Panc1 (cell line): ENCODE data around the gene CDK4. TPM values are rescaled to one million over a fixed set of nuclear protein-coding genes. Genes with fewer than 3 reads are reported as not detected.

Experiments used
- ATAC-seq: fragments of 200-7000 bp; cut with Tn5 transposase; 2 replicates; pipeline ENCODE4 v1.9.1; 2020; ENCODE audit warnings: mild to moderate bottlenecking, moderate library complexity
- BruUV-seq: library from RNA; stranded (reverse); fragments of 400-500 nt; replicated peaks from 2 replicates; lab custom pipeline; 2021; lab: Mats Ljungman, UMichigan
- CTCF ChIA-PET: fragments of 300-600 bp; sonication (Branson Sonifier 250); formaldehyde crosslinking; loops from one replicate; lab custom pipeline; 2022; ENCODE audit warnings: antibody characterized with exemption; lab: Charles Lee
- POLR2A ChIA-PET: fragments of 300-600 bp; sonication (Branson Sonifier 250); formaldehyde crosslinking; loops from one replicate; lab custom pipeline; 2022; ENCODE audit warnings: antibody characterized with exemption; lab: Charles Lee
- DNase-seq: peaks from one replicate; pipeline ENCODE4 v3.0.0-alpha.2; 2010; ENCODE audit warnings: low read depth, low spot score
- H3K27ac ChIP-seq: 2 replicates; pipeline ENCODE4 v1.5.1; 2011; ENCODE audit warnings: mild to moderate bottlenecking, low read length, inconsistent platforms
- H3K27me3 ChIP-seq: fragments of 200-500 bp; sonication (Bioruptor generic); 2 replicates; pipeline ENCODE4 v1.6.0; 2014; ENCODE audit warnings: low read length, inconsistent platforms; ENCODE audit not compliant: control insufficient read depth, insufficient read depth
- H3K36me3 ChIP-seq: fragments of 200-500 bp; sonication (Bioruptor generic); 2 replicates; pipeline ENCODE4 v1.5.1; 2014; ENCODE audit warnings: inconsistent platforms, mild to moderate bottlenecking, low read length, moderate library complexity; ENCODE audit not compliant: control insufficient read depth, insufficient read depth
- H3K4me1 ChIP-seq: 2 replicates; pipeline ENCODE4 v1.5.1; 2011; ENCODE audit warnings: inconsistent platforms, mild to moderate bottlenecking, low read length, moderate library complexity; ENCODE audit not compliant: control insufficient read depth, insufficient read depth
- H3K4me3 ChIP-seq, 2 experiments: 2 replicates each; pipeline ENCODE4 v1.5.1; 2011 to 2012; ENCODE audit warnings: low read depth in 2 of 2, low read length in 2 of 2, mild to moderate bottlenecking in 2 of 2, inconsistent platforms in 1 of 2, moderate library complexity in 1 of 2
- H3K9me3 ChIP-seq: fragments of 200-500 bp; sonication (Bioruptor generic); 2 replicates; pipeline ENCODE4 v1.5.1; 2014; ENCODE audit warnings: low read depth, mild to moderate bottlenecking, inconsistent platforms, low read length, moderate library complexity; ENCODE audit not compliant: control insufficient read depth, insufficient read depth
- CTCF ChIP-seq: fragments of 450-650 bp; IDR thresholded peaks from 2 replicates; pipeline ENCODE4 v1.5.1; 2017; ENCODE audit warnings: mild to moderate bottlenecking
- POLR2AphosphoS5 ChIP-seq: IDR thresholded peaks from 2 replicates; pipeline ENCODE4 v1.6.1; 2012; ENCODE audit warnings: mild to moderate bottlenecking, low read depth, low read length, moderate library complexity
- REST ChIP-seq, 2 experiments: IDR thresholded peaks; 2 replicates each; pipeline ENCODE4 v1.6.1; 2011 to 2012; ENCODE audit warnings: low read depth in 2 of 2, control low read depth in 1 of 2, low read length in 1 of 2, mild to moderate bottlenecking in 1 of 2, moderate library complexity in 1 of 2; ENCODE audit not compliant: insufficient read depth in 1 of 2
- SIN3A ChIP-seq: IDR thresholded peaks from 2 replicates; pipeline ENCODE4 v1.6.1; 2012; ENCODE audit warnings: low read depth, mild to moderate bottlenecking, low read length, moderate library complexity, borderline replicate concordance; ENCODE audit not compliant: insufficient read depth
- TCF7L2 ChIP-seq: IDR thresholded peaks from 2 replicates; pipeline ENCODE4 v1.6.1; 2011; ENCODE audit warnings: mild to moderate bottlenecking, low read depth, low read length, inconsistent platforms
- in situ Hi-C: cut with HindIII; loops from 2 replicates; pipeline ENCODE4 v1.10.0; 2016; ENCODE audit warnings: low sequenced_read_pairs, low pct_unique_long_range_greater_than_20kb
- intact Hi-C: fragments of 100-400 bp; cut with micrococcal nuclease; formaldehyde crosslinking; loops from one replicate; pipeline ENCODE4 v1.10.0; 2022; ENCODE audit not compliant: unreplicated experiment
- total RNA-seq: library from RNA; stranded (reverse); gene quantifications from one replicate; pipeline ENCODE4 v1.2.1, GENCODE V29; 2021; ENCODE audit not compliant: unreplicated experiment

Gene CDK4
- total RNA-seq, 1 experiment from 2014 or later = 201 TPM

- intact Hi-C loops (no loop called here), in situ Hi-C loops (no loop called here)
- Histone ChIP-seq H3K4me1 (peaks cover 4% of the 10 kb centered on the region; the same call in 1 of the 2 replicates), H3K27ac (no peak overlapping the region), H3K9me3 (no peaks in the 10 kb centered on the region), H3K36me3 (peaks cover 2% of the 10 kb centered on the region; the same call in 1 of the 2 replicates), H3K27me3 (no peaks in the 10 kb centered on the region), H3K4me3 (no peak overlapping the region)
- CTCF ChIA-PET = no interaction called here
- POLR2A ChIA-PET = no interaction called here
- DNase-seq (no peak), ATAC-seq (no peak)
- no TSS peak for BruUV-seq
- TF ChIP-seq CTCF (no peak; the same call in 1 of the 2 replicates), REST (IDR thresholded peaks at IDR 0.05; ENCODE audit: insufficient read depth in 1 of 2, low read depth in 2 of 2, low read length in 1 of 2) (no peak), TCF7L2 (no peak), POLR2AphosphoS5 (no peak), SIN3A (no peak)
Measured at GRCh38 chr12:57776247-57776587, 24.1 kb upstream of the CDK4 start.

- ATAC-seq (no peak), DNase-seq (no peak)
- no TSS peak for BruUV-seq
- H3K4me1 ChIP-seq = peaks cover 4% of the 10 kb centered on the region; the same call in 1 of the 2 replicates
- H3K9me3 ChIP-seq = no peaks in the 10 kb centered on the region
- intact Hi-C loops (no loop called here), in situ Hi-C loops (no loop called here)
- H3K27me3 ChIP-seq = no peaks in the 10 kb centered on the region
- ChIA-PET POLR2A (no interaction called here), CTCF (interaction anchor here (0.6 to 0.7 kb wide), 2 partner anchors 31 to 165 kb away, joined by 3 to 9 read pairs; partner anchors contain the start of gene TSPAN31)
- H3K4me3 ChIP-seq = no peak overlapping the region
- peaks cover 2% of the 10 kb centered on the region; the same call in 1 of the 2 replicates for H3K36me3 ChIP-seq
- TF ChIP-seq POLR2AphosphoS5 (no peak), CTCF (no peak; the same call in 1 of the 2 replicates), TCF7L2 (no peak), REST (IDR thresholded peaks at IDR 0.05; ENCODE audit: insufficient read depth in 1 of 2, low read depth in 2 of 2, low read length in 1 of 2) (no peak), SIN3A (no peak)
- H3K27ac ChIP-seq = no peak overlapping the region
Measured at GRCh38 chr12:57775563-57776246, 23.6 kb upstream of the CDK4 start.
